K562 treated with DMSO at 1 percent for 12 hours (cell line): ENCODE measurements around the gene ARL8A. TPM values are rescaled to one million over a fixed set of nuclear protein-coding genes. Genes with fewer than 3 reads are reported as not detected.

Experiments
- total RNA-seq: library from RNA; unstranded; fragments of 300-600 nt; gene quantifications from 2 replicates; pipeline ENCODE4 v1.2.3, GENCODE V29; 2022; ENCODE audit not compliant: insufficient read depth

The ARL8A gene
- total RNA-seq: 27.5 and 32.8 TPM in 2 replicates

DNA sequence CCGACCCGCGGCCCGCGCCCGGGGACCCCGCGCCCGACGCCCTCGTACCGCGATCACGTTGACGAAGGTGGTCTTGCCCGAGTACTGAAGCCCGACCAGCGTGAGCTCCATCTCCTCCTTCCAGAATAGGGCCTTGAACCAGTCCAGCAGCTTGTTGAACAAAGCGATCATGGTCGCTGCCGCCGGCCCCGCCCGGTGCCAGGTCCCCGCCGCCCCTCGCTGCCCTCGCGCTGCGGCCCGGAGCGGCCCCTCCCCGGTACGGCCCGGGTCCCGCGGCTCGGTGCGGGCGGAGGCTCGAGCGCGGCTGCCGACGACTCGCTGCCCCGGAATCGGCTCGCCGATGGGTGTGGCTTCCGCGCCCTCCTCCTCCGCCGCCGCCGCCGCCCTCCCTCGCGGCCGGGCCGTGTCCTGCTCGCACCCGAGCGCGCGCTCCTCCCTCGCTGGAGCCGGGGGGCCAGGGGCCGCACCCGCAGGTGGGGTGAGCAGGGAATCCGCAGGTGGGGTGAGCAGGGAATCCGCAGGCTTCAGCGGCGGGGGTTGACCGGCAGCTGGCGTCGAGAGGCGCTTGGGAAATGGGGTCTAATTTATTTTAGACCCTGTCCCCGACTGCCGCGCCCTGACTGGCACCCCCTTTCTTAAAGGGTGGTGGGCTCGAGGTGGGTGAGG, at the start of gene ARL8A:
TSS of gene ARL8A (minus strand) at position 336 of the 666 bp plus-strand sequence. CDS start at position 171, 165 bp downstream.

DNA sequence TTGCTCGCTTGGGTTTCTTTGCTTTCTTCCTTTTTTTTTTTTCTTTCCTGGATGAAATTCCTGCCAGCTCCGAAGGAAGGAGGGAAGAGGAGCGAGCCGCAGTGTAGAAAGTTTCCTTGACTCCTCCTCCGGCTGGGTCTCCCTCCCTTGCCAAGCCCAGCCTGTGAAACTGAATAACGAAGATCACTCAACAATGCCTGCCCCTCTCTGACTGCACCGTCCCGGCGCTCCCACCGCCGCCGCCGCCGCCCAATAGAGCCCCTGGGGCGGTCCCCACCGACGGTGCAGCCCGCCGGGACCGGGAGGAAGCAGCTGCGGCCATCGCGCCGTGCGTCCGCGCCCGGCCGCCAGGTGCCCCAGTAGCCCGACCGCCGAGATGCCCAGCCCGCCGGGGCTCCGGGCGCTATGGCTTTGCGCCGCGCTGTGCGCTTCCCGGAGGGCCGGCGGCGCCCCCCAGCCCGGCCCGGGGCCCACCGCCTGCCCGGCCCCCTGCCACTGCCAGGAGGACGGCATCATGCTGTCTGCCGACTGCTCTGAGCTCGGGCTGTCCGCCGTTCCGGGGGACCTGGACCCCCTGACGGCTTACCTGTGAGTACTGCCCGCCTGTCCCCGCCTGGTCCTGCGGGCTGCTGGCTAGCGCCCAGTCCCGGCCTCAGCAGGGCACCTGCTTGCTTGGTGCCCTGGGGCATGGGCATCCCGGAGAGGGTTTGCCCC, 49.2 kb upstream of the ARL8A start, which contains the start of gene LGR6:
TSS of gene LGR6 (plus strand) at position 186 of the 714 bp plus-strand sequence. CDS start at position 377, 191 bp downstream.

DNA sequence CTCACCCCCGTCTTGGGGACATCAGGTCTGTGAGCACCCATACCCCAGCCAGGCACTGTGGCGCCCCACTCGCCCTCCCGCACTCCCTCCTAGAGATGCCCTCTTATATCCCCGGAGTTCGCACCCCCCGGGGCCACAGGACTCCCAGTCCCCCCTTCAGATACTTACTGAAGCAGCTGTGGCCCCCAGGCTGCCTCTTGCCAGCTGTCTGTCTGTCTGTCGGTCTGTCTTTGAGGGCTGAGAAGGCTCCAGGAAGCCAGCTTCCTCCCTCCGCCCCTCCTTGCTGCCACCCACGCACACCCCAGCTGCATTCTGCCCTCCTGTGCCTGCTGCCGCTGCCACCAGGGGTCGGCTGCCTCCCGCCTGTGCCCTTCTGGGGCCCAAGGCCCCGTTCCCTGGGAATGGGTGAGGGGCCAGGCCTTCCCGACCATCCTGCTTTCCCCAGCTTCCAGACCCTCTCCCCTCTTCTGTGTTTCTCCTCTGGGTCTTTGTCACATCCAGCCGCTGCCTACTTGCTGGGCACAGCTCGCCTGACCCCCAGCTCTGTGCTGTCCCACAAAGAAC, 15.9 kb upstream of the ARL8A start, which contains the start of gene PTPN7:
TSS of gene PTPN7 (minus strand) at position 226 of the 564 bp plus-strand sequence. CDS start 1,200 bp downstream, outside the sequence.

DNA sequence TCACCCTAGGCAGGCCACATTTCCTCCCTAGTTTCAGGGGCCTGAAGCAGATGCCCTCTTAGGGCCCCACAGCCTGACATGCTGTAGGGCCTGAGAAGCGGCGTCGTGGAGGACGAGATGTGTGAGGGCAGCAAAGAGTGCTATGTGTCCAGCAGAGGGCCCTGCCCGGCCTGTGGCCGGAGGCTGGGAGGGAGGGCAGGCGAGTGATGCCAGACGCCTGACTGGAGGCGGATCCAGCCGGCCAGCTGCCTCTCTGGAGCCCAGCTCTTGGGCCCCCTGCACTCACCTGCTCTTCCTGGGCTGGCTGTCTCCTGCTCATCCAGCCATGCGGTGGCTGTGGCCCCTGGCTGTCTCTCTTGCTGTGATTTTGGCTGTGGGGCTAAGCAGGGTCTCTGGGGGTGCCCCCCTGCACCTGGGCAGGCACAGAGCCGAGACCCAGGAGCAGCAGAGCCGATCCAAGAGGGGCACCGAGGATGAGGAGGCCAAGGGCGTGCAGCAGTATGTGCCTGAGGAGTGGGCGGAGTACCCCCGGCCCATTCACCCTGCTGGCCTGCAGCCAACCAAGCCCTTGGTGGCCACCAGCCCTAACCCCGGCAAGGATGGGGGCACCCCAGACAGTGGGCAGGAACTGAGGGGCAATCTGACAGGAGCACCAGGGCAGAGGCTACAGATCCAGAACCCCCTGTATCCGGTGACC, 21.8 kb downstream of the ARL8A start, which contains the start of gene GPR37L1:
TSS of gene GPR37L1 (plus strand) at position 279 of the 697 bp plus-strand sequence. CDS start at position 326, 47 bp downstream.

Other genes with a start within 250 kb of the ARL8A start
- 1.4 and 3.1 TPM in 2 replicates for gene LMOD1, start 198.2 kb downstream of the ARL8A start, total RNA-seq
- 82.6 and 95.4 TPM in 2 replicates for gene TIMM17A, start 189.2 kb downstream of the ARL8A start, total RNA-seq
- gene RNPEP, start 162.1 kb downstream of the ARL8A start, total RNA-seq: 113 and 188 TPM in 2 replicates
- gene ELF3, start 134.2 kb downstream of the ARL8A start, total RNA-seq: 0.85 and 2.0 TPM in 2 replicates
- not detected in 2 replicates for gene GPR37L1, start 21.8 kb downstream of the ARL8A start, total RNA-seq
- gene PTPN7, start 15.9 kb upstream of the ARL8A start, total RNA-seq: 29.6 and 53.9 TPM in 2 replicates
- gene LGR6, start 49.1 kb upstream of the ARL8A start, total RNA-seq: not detected in 2 replicates
- gene UBE2T, start 197.2 kb upstream of the ARL8A start, total RNA-seq: 160 and 202 TPM in 2 replicates
- gene PPP1R12B, start 204.0 kb upstream of the ARL8A start, total RNA-seq: 0.68 and 10.5 TPM in 2 replicates